NCI-H345 (cell line): ENCODE measurements around the gene PALLD.

ENCODE experiments used
- DNase-seq: peaks from one replicate; lab custom pipeline; 2025; lab: John Stamatoyannopoulos, UW

The PALLD gene

GRCh38 chr4:168527560-168527959 lies 30.7 kb downstream of the PALLD start:
- DNase-seq = no peak

- DNase-seq = no peak
Observed at GRCh38 chr4:168528131-168528949, 31.5 kb downstream of the PALLD start.

- DNase-seq = no peak
Observed at GRCh38 chr4:168529257-168529656, 32.4 kb downstream of the PALLD start.

- no peak for DNase-seq
Observed at GRCh38 chr4:168531305-168531704, 34.5 kb downstream of the PALLD start.

- no peak for DNase-seq
Observed at GRCh38 chr4:168534535-168534934, 37.7 kb downstream of the PALLD start.

- no peak for DNase-seq
Observed at GRCh38 chr4:168535689-168536088, 38.8 kb downstream of the PALLD start.

GRCh38 chr4:168536448-168536847 lies 39.6 kb downstream of the PALLD start:
- DNase-seq = no peak

- DNase-seq = no peak
Observed at GRCh38 chr4:168537086-168537485, 40.2 kb downstream of the PALLD start.

- DNase-seq = no peak
Observed at GRCh38 chr4:168537571-168537970, 40.7 kb downstream of the PALLD start.

GRCh38 chr4:168538632-168539031 lies 41.8 kb downstream of the PALLD start:
- DNase-seq = no peak

GRCh38 chr4:168540086-168540485 lies 43.2 kb downstream of the PALLD start:
- no peak for DNase-seq

- no peak for DNase-seq
Observed at GRCh38 chr4:168540503-168541265, 43.8 kb downstream of the PALLD start.

GRCh38 chr4:168541266-168541953 lies 44.6 kb downstream of the PALLD start:
- no peak for DNase-seq

- DNase-seq = no peak
Observed at GRCh38 chr4:168549143-168549542, 52.3 kb downstream of the PALLD start.

- no peak for DNase-seq
Observed at GRCh38 chr4:168550064-168550766, 53.4 kb downstream of the PALLD start.

GRCh38 chr4:168551211-168551610 lies 54.4 kb downstream of the PALLD start:
- no peak for DNase-seq

- DNase-seq = no peak
Observed at GRCh38 chr4:168551945-168552695, 55.3 kb downstream of the PALLD start.

- DNase-seq = no peak
Observed at GRCh38 chr4:168553714-168554370, 57.0 kb downstream of the PALLD start.

GRCh38 chr4:168555437-168555836 lies 58.6 kb downstream of the PALLD start:
- no peak for DNase-seq

- DNase-seq = no peak
Observed at GRCh38 chr4:168557658-168558057, 60.8 kb downstream of the PALLD start.

- no peak for DNase-seq
Observed at GRCh38 chr4:168558599-168558998, 61.7 kb downstream of the PALLD start.
